ENCODE results near the gene KRT71.

Gene KRT71

GRCh38 chr12:52579468-52580465, 26.8 kb upstream of the KRT71 start:
- no peak overlapping the region for H3K4me3 ChIP-seq (ENCODE audit: low read length)
- H3K9ac ChIP-seq (ENCODE audit: low read length) = no peak overlapping the region
- no peaks in the 10 kb centered on the region for H3K4me1 ChIP-seq (ENCODE audit: low read length)
- no peak for DNase-seq
- H3K36me3 ChIP-seq (replicated peaks; ENCODE audit: insufficient read depth, low read length) = no peaks in the 10 kb centered on the region
- H4K20me1 ChIP-seq (ENCODE audit: insufficient read depth, low read length) = no peaks in the 10 kb centered on the region
- no peak for TF ChIP-seq EZH2phosphoT487 (IDR thresholded peaks at IDR 0.05; ENCODE audit: low read length)
- TF ChIP-seq, protein P1, sequence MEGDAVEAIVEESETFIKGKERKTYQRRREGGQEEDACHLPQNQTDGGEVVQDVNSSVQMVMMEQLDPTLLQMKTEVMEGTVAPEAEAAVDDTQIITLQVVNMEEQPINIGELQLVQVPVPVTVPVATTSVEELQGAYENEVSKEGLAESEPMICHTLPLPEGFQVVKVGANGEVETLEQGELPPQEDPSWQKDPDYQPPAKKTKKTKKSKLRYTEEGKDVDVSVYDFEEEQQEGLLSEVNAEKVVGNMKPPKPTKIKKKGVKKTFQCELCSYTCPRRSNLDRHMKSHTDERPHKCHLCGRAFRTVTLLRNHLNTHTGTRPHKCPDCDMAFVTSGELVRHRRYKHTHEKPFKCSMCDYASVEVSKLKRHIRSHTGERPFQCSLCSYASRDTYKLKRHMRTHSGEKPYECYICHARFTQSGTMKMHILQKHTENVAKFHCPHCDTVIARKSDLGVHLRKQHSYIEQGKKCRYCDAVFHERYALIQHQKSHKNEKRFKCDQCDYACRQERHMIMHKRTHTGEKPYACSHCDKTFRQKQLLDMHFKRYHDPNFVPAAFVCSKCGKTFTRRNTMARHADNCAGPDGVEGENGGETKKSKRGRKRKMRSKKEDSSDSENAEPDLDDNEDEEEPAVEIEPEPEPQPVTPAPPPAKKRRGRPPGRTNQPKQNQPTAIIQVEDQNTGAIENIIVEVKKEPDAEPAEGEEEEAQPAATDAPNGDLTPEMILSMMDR (IDR thresholded peaks at IDR 0.05; ENCODE audit: low read length) = no peak
- no peak for TF ChIP-seq EZH2 (optimal IDR thresholded peaks at IDR 0.05; ENCODE audit: low read depth, low read length)
- peaks cover 79% of the 10 kb centered on the region for H3K27me3 ChIP-seq (replicated peaks; ENCODE audit: insufficient read depth, low read length)
- no peaks in the 10 kb centered on the region for H3F3A ChIP-seq (ENCODE audit: insufficient read depth, low read length)
- H3K9me2 ChIP-seq (replicated peaks; ENCODE audit: insufficient read depth, low read length) = no peaks in the 10 kb centered on the region
- H3K9me3 ChIP-seq (replicated peaks; ENCODE audit: insufficient read depth, low read length) = no peaks in the 10 kb centered on the region
- H2AFZ ChIP-seq (ENCODE audit: low read length) = no peak overlapping the region
- H3K79me2 ChIP-seq (ENCODE audit: low read length) = no peaks in the 10 kb centered on the region
- H3K27ac ChIP-seq (ENCODE audit: low read length) = no peak overlapping the region
- no peak overlapping the region for H3K4me2 ChIP-seq (ENCODE audit: low read depth, low read length)

DNA sequence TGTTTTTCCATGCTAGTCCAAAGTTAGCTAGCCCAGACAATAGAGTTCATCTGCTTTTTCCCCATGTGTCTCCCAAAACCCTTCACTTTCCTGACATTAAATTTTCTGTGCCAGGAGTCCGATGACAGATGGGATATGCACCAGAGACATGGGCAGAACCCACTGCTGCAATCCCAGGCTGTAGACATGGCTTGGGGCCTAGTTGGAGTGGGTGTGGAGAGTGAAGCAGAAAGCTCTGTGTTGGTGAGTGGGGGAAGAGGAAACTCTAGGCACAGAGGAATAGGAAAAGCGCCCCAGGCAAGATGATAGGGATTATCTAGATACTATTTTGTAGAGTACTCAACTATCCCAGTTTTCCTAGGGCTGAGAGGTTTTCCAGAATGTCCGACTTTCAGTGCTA, 25.5 kb upstream of the KRT71 start:
- Histone ChIP-seq H4K20me1 (ENCODE audit: insufficient read depth, low read length) (no peaks in the 10 kb centered on the region), H3K4me3 (ENCODE audit: low read length) (no peak overlapping the region), H3K27ac (ENCODE audit: low read length) (no peak overlapping the region), H3K9me2 (replicated peaks; ENCODE audit: insufficient read depth, low read length) (no peaks in the 10 kb centered on the region), H3K27me3 (replicated peaks; ENCODE audit: insufficient read depth, low read length) (peaks cover 88% of the 10 kb centered on the region), H3K9ac (ENCODE audit: low read length) (no peak overlapping the region), H3K36me3 (replicated peaks; ENCODE audit: insufficient read depth, low read length) (no peaks in the 10 kb centered on the region), H2AFZ (ENCODE audit: low read length) (no peak overlapping the region), H3F3A (ENCODE audit: insufficient read depth, low read length) (no peaks in the 10 kb centered on the region), H3K79me2 (ENCODE audit: low read length) (no peaks in the 10 kb centered on the region), H3K9me3 (replicated peaks; ENCODE audit: insufficient read depth, low read length) (no peaks in the 10 kb centered on the region), H3K4me1 (ENCODE audit: low read length) (no peaks in the 10 kb centered on the region), H3K4me2 (ENCODE audit: low read depth, low read length) (no peak overlapping the region)
- no peak for DNase-seq
- TF ChIP-seq, protein P1 (IDR thresholded peaks at IDR 0.05; ENCODE audit: low read length) = no peak
- TF ChIP-seq EZH2phosphoT487 (IDR thresholded peaks at IDR 0.05; ENCODE audit: low read length) (no peak), EZH2 (optimal IDR thresholded peaks at IDR 0.05; ENCODE audit: low read depth, low read length) (no peak)

DNA sequence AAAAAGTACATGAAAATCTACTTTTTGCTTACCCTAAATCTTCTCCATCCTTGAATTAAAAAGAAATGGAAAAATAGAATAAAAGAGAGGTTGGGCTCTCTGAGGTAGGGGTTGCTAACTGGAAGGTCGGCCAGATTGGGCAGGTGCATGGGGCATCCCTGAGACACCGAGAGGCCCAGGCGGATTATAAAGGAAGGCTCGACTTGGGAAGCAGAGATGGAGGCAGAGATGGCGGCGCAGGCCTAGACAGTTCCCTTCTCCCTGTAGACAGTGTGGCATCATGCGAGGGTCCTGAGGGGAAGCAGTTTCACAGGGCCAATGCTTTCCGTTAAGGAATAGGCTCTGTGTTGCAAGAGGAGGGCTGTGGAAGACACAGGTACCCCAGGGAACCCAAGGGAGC, 24.4 kb upstream of the KRT71 start:
- H3K9me2 ChIP-seq (replicated peaks; ENCODE audit: insufficient read depth, low read length) = no peaks in the 10 kb centered on the region
- H3K79me2 ChIP-seq (ENCODE audit: low read length) = no peaks in the 10 kb centered on the region
- H3K27ac ChIP-seq (ENCODE audit: low read length) = no peak overlapping the region
- no peaks in the 10 kb centered on the region for H3K9me3 ChIP-seq (replicated peaks; ENCODE audit: insufficient read depth, low read length)
- DNase-seq = no peak
- no peaks in the 10 kb centered on the region for H3F3A ChIP-seq (ENCODE audit: insufficient read depth, low read length)
- H3K9ac ChIP-seq (ENCODE audit: low read length) = no peak overlapping the region
- no peaks in the 10 kb centered on the region for H3K4me1 ChIP-seq (ENCODE audit: low read length)
- H3K36me3 ChIP-seq (replicated peaks; ENCODE audit: insufficient read depth, low read length) = no peaks in the 10 kb centered on the region
- TF ChIP-seq EZH2phosphoT487 (IDR thresholded peaks at IDR 0.05; ENCODE audit: low read length) = no peak
- TF ChIP-seq EZH2 (optimal IDR thresholded peaks at IDR 0.05; ENCODE audit: low read depth, low read length) = no peak
- TF ChIP-seq, protein P1 (IDR thresholded peaks at IDR 0.05; ENCODE audit: low read length) = no peak
- no peak overlapping the region for H3K4me2 ChIP-seq (ENCODE audit: low read depth, low read length)
- no peak overlapping the region for H2AFZ ChIP-seq (ENCODE audit: low read length)
- H3K4me3 ChIP-seq (ENCODE audit: low read length) = no peak overlapping the region
- H4K20me1 ChIP-seq (ENCODE audit: insufficient read depth, low read length) = no peaks in the 10 kb centered on the region
- peaks cover 91% of the 10 kb centered on the region for H3K27me3 ChIP-seq (replicated peaks; ENCODE audit: insufficient read depth, low read length)
